Stimulated activated naive CD8-positive, alpha-beta T cell treated with anti-CD3 and anti-CD28 coated beads, Interleukin-15, Interleukin-2, amounts not matched to agents 100 ng/mL and 50 ng/mL, for 24 hours (primary cell): Measurements from ENCODE around the gene ZSCAN22.
A peak's percentile ranks its signal among the peaks of the same experiment; 100 is the strongest.
"Not testable (repeated sequence)": the region's sequence is repeated elsewhere in the genome, so short reads cannot be mapped to it uniquely, and the experiment has no call there.

Source experiments
- H3K27ac Mint-ChIP-seq: one replicate; pipeline ENCODE4 v1.8.0; 2021; ENCODE audit warnings: mild to moderate bottlenecking, mixed read lengths
- H3K27me3 Mint-ChIP-seq: one replicate; pipeline ENCODE4 v1.8.0; 2021; ENCODE audit warnings: mixed read lengths
- H3K36me3 Mint-ChIP-seq: one replicate; pipeline ENCODE4 v1.8.0; 2021; ENCODE audit warnings: low read depth, mixed read lengths
- H3K4me1 Mint-ChIP-seq: one replicate; pipeline ENCODE4 v1.8.0; 2021; ENCODE audit warnings: low read depth, mixed read lengths
- H3K4me3 Mint-ChIP-seq: one replicate; pipeline ENCODE4 v1.8.0; 2021; ENCODE audit warnings: mild to moderate bottlenecking, mixed read lengths
- H3K9me3 Mint-ChIP-seq: one replicate; pipeline ENCODE4 v1.8.0; 2021; ENCODE audit warnings: mixed read lengths

ZSCAN22 gene

DNA sequence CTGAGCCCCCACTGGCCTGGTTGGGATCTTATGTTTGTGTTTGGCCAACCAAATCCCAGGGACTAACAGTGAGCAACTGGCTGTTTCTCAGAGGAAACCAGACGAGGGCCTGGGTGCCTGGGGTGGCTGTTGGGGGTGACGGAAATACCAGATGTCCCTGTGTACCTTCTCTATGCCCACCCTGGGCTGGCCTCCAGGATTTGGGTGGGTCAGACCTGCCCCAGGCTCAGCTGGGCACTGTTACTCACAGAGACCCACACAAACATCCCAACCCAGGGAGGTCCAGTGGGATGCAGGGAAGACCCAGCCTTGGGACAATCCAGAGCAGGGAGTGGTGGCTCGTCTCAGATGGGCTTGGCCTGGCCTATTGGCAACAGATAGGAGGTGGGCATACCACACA, 8.8 kb downstream of the ZSCAN22 start:
- Mint-ChIP-seq H3K36me3 (peaks cover 35% of the 10 kb centered on the region), H3K4me3 (no peak overlapping the region), H3K27me3 (no peaks in the 10 kb centered on the region), H3K4me1 (peaks cover 4% of the 10 kb centered on the region), H3K9me3 (no peaks in the 10 kb centered on the region), H3K27ac (no peak overlapping the region)

DNA sequence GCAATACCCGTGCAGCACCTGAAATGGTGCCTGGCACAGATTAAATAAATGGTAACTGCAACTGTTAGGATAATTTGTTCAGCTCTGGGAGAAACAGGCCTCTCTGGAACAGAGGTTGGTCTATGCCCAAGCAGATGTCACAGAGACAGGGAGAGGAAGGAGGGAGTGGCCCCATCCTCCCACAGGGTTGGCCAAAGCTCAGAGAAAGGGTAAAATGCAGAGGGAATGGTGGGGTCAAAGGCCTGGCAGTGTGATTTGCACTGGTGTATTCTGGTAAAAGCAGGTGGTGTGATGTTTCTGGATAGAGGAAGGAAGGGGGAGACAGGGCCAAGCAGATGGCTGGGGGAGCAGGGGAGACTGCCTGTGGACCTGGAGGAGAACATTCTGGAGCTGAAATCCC, 9.4 kb downstream of the ZSCAN22 start:
- peaks cover 40% of the 10 kb centered on the region for H3K36me3 Mint-ChIP-seq

DNA sequence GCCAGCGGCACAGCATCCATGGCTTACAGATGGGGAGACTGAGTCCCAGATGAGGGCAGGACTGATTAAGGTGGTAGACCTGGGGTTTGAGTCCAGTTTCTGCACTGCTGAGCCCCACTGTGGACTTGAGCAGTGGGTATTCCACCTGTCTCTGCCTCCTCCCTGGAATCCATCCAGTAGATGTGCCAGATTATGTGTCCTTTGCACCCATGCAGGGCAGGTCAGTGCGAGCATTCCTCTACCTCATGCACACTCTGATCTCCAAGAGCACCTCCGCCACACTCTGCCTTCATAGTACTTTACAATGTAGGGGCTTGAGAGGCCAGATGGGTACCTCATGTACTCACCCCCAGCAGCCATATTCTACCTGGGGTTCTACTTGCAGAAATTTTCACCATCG, 10.0 kb downstream of the ZSCAN22 start:
- H3K36me3 Mint-ChIP-seq = peaks cover 42% of the 10 kb centered on the region

More for the DNA sequence above, 9.4 kb downstream of the ZSCAN22 start:
- no peak overlapping the region for H3K4me3 Mint-ChIP-seq
- no peaks in the 10 kb centered on the region for H3K27me3 Mint-ChIP-seq
- no peak overlapping the region for H3K27ac Mint-ChIP-seq
- H3K4me1 Mint-ChIP-seq = peaks cover 4% of the 10 kb centered on the region
- H3K9me3 Mint-ChIP-seq = no peaks in the 10 kb centered on the region

DNA sequence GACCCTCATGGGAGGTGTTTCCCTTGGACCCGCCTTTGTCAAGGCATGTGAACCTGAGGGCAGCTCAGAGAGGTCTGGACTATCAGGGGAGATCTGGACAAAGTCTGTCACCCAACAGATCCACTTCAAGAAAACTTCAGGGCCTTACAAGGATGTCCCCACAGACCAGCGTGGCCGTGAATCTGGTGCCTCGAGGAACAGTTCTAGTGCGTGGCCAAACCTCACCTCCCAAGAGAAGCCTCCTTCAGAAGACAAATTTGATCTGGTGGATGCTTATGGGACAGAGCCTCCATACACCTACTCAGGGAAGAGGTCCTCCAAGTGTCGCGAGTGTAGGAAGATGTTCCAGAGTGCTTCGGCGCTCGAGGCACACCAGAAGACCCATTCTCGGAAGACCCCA, 11.5 kb downstream of the ZSCAN22 start:
- H3K36me3 Mint-ChIP-seq = peaks cover 44% of the 10 kb centered on the region
- H3K4me1 Mint-ChIP-seq = no peaks in the 10 kb centered on the region
- no peaks in the 10 kb centered on the region for H3K27me3 Mint-ChIP-seq
- no peak overlapping the region for H3K27ac Mint-ChIP-seq
- H3K9me3 Mint-ChIP-seq = no peaks in the 10 kb centered on the region
- H3K4me3 Mint-ChIP-seq = no peak overlapping the region

More for the DNA sequence above, 10.0 kb downstream of the ZSCAN22 start:
- no peak overlapping the region for H3K27ac Mint-ChIP-seq
- H3K27me3 Mint-ChIP-seq = no peaks in the 10 kb centered on the region
- peaks cover 4% of the 10 kb centered on the region for H3K4me1 Mint-ChIP-seq
- H3K9me3 Mint-ChIP-seq = no peaks in the 10 kb centered on the region
- H3K4me3 Mint-ChIP-seq = no peak overlapping the region

DNA sequence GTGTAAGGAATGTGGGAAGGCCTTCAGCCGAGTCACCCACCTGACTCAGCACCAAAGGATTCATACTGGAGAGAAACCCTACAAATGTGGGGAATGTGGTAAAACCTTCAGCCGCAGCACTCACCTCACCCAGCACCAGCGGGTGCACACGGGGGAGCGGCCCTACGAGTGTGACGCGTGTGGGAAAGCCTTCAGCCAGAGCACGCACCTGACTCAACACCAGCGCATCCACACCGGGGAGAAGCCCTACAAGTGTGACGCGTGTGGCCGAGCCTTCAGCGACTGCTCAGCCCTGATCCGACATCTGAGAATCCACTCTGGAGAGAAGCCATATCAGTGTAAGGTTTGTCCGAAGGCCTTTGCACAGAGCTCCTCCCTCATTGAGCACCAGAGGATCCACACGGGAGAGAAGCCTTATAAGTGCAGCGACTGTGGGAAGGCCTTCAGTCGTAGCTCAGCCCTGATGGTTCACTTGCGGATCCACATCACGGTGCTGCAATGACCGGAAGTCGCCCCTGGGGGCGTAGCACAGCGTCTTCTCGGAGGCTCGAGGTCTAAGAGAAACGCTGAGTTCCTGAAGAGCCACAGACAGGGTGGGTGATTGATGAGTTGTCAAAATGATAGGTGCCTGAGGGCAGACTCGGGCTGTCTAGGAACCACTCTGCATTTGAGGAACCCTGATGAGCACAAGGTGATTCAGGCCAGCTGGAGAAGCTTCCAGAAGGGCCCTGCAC, 12.2 kb downstream of the ZSCAN22 start:
- Mint-ChIP-seq H3K27me3 (no peaks in the 10 kb centered on the region), H3K4me1 (no peaks in the 10 kb centered on the region), H3K36me3 (peaks cover 44% of the 10 kb centered on the region)

DNA sequence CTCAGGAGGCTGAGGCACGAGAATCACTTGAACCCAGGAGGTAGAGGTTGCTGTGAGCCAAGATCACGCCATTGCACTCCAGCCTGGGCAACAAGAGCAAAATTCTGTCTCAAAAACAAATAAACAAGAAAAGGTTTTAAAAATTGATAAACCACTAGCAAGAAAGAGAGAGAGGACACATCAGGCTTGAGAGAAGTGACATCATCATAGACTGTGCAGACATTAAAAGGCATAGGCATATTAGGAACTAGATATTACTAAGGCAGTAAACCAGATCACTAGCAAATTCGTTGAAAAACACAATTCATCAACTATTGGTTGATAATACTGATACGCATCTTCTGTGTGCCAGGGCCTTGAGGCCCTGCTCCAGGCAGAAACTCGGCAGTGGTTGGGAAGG, 18.8 kb downstream of the ZSCAN22 start:
- H3K27me3 Mint-ChIP-seq = no peaks in the 10 kb centered on the region
- peak overlapping the region; percentile 23 for H3K27ac Mint-ChIP-seq
- H3K9me3 Mint-ChIP-seq = no peaks in the 10 kb centered on the region
- H3K4me1 Mint-ChIP-seq = peaks cover 29% of the 10 kb centered on the region
- peak overlapping the region; percentile 95 for H3K4me3 Mint-ChIP-seq
- H3K36me3 Mint-ChIP-seq = peaks cover 23% of the 10 kb centered on the region

More for the DNA sequence above, 12.2 kb downstream of the ZSCAN22 start:
- Mint-ChIP-seq H3K9me3 (no peaks in the 10 kb centered on the region), H3K4me3 (no peak overlapping the region), H3K27ac (no peak overlapping the region)

DNA sequence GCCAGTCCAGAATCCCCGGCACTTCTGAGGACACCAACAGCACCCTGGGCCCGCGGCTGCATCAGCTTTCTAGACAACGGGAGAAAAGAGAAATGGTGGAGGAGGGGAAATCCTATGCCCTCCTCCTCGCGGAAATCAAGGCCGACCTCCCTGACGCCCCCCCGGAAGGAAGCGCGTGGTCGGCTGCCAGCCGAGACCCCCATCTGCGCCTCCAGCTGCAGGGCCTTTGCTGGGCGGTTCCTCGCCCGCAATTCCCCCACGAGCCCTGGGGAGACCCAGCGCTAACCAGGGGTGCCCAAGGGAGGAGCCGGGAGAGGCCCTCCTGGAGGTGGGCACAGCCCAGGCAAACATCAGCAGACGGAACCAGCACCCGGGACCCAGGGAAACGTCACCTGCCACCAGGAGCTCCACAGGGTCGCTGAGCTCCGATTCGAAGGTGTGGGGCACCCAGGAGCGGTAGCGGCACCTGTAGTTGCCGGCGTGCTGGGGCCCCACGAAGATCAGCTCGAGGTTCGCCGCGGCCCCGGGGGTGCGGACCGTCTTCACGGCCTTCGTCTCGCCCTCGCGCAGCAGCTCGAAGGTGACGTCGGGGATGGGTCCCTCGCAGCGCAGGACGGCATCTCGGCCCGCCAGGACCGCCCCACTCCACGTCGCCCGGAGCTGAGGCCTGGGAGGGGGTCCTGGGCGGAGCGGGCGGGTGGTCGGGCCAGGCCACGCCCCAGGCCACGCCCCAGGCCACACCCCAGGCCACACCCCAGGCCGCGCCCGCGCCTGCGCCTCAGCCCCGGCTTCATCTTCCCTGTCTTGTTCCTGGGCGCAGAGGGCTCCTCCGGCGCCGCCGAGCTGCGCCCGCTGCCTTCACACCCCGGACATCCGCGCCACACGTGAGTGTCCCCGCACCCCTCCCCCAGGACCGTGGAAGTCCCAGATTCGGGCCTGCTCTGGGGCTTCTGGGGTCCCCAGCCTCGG, 20.5 kb downstream of the ZSCAN22 start:
- Mint-ChIP-seq H3K36me3 (peaks cover 13% of the 10 kb centered on the region), H3K4me1 (peaks cover 29% of the 10 kb centered on the region), H3K27me3 (no peaks in the 10 kb centered on the region), H3K27ac (peak overlapping the region; percentile 91), H3K4me3 (peak overlapping the region; percentile 95), H3K9me3 (no peaks in the 10 kb centered on the region)

DNA sequence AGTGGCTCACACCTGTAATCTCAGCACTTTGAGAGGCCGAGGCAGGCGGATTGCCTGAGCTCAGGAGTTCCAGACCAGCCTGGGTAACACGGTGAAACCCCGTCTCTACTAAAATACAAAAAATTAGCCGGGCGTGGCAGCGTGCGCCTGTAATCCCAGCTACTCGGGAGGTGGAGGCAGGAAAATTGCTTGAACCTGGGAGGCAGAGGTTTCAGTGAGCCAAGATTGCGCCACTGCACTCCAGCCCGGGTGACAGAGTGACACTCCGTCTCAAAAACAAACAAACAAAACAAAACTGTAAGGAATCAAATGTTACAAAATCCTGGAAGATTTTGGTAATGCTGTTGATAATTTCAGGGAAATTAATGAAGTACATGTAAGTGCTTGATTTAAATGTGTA, 21.3 kb downstream of the ZSCAN22 start:
- H3K9me3 Mint-ChIP-seq, H3K36me3 Mint-ChIP-seq, H3K27me3 Mint-ChIP-seq: not testable (repeated sequence)
- Mint-ChIP-seq H3K4me3 (peak overlapping the region; percentile 95), H3K27ac (peak overlapping the region; percentile 91), H3K4me1 (peaks cover 29% of the 10 kb centered on the region)

DNA sequence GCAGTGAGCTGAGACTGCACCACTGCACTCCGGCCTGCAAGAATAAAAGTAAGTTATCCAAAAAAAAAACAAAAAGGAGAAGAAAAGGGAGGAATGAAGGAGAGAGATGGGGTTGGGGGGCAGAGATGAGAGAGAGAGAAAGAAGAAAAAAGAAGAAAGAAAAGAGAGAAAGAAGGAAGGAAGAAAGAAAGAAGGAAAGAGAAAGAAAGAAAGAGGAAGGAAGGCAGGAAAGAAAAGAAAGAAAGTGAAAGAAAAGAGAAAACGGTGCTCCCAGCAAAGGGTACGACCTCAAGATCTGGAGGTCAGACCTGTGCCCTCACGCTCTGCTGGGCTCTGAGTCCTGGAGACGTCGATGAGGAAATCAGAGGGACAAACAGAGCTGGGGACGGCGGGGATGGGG, 22.8 kb downstream of the ZSCAN22 start:
- Mint-ChIP-seq H3K9me3 (no peaks in the 10 kb centered on the region), H3K27ac (peak overlapping the region; percentile 55), H3K27me3 (no peaks in the 10 kb centered on the region), H3K4me1 (peaks cover 29% of the 10 kb centered on the region), H3K36me3 (peaks cover 9% of the 10 kb centered on the region), H3K4me3 (no peak overlapping the region)

DNA sequence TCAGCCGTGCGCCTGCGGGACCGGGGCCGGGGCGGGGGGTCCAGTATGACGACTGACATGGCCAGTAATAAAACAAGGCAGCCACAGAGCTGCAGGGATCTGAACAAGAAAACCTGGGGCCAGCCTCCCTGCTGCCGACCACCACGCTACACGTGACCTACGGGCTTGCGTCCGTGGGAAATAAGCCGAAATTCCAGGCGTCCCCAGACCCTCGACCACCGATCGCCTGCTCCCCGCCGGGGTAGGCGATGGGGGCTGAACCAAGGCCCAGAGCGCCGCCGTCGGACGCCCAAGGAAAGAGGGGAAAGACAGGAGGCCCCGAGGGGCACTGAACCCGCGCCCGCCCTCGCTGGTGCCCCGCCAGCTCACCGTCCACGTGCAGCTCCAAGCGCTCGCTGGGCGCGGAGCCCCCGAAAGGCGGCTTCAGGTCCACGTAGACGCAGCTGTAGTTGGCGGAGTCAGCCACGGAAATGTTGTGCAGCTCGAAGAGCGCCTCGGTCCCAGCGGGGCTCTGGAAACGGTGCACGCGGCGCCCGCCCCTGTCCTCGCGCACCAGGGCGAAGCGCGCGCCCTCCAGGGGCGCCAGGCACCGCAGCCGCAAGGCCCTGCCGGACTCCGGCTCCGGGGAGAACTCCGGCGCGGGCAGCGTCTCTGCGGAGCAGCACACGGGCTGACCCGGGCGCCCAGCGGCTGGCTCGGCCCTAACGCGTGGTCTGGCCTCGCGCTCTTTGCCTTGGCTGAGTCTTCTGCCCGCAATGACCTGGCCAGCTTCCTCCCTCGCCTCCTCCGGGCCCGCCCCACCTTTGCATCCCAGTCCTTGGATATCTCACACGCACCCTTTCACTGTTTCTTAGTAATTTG, 23.4 kb downstream of the ZSCAN22 start:
- Mint-ChIP-seq H3K9me3 (no peaks in the 10 kb centered on the region), H3K4me1 (peaks cover 32% of the 10 kb centered on the region), H3K27me3 (no peaks in the 10 kb centered on the region), H3K4me3 (no peak overlapping the region), H3K27ac (no peak overlapping the region), H3K36me3 (peaks cover 9% of the 10 kb centered on the region)

DNA sequence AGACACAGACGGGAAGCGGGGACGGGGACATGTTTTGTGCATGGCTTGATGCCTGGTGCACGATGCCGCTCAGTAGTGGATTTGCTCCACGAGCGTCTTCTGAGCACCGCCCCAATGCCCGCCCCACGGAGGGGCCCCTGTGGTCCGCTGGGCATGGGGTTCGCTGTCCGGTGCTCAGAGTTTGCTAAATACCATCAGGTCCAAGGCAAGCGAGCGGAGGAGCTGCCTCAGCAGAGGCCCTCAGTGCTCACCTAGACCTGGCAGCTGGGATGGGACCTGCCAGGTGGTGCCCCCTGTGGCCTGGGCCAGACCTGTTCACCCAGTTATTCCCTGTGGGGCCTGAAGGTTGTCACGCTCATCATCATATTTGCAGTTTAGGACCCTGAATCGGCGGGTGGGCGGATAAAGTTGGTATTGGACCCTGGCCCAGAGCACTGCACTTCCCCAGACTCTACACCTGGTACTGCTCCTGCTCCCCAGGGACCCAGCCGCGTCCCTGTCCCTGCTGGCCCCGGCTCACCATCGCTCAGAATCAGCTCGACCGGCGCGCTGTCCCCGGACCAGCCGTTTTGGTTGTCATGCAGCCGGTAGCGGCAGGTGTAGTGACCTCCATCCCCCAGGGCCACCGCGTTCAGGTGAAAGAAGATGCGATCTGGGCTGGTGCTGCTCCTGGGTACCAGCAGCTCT, 24.2 kb downstream of the ZSCAN22 start:
- peaks cover 30% of the 10 kb centered on the region for H3K4me1 Mint-ChIP-seq
- no peak overlapping the region for H3K27ac Mint-ChIP-seq
- no peaks in the 10 kb centered on the region for H3K9me3 Mint-ChIP-seq
- H3K4me3 Mint-ChIP-seq = no peak overlapping the region
- H3K36me3 Mint-ChIP-seq = peaks cover 5% of the 10 kb centered on the region
- H3K27me3 Mint-ChIP-seq = no peaks in the 10 kb centered on the region

DNA sequence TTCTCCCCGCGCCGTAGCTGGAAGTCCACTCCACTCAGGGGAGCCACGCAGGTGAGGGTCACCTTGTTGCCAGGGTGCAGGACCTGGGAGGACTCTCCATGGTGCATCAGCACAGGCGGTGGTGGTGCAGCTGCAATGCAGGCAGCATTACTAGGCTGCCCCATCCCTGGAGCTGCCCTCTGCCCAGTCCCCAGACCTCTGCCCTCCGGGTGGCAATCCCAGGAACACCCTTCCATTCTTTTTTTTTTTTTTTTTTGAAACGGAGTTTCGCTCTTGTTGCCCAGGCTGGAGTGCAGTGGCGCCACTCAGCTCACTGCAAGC, 24.7 kb downstream of the ZSCAN22 start:
- H3K27me3 Mint-ChIP-seq = no peaks in the 10 kb centered on the region
- H3K4me1 Mint-ChIP-seq = peaks cover 31% of the 10 kb centered on the region
- peaks cover 5% of the 10 kb centered on the region for H3K36me3 Mint-ChIP-seq
- H3K27ac Mint-ChIP-seq = no peak overlapping the region
- H3K9me3 Mint-ChIP-seq = no peaks in the 10 kb centered on the region
- H3K4me3 Mint-ChIP-seq = no peak overlapping the region

DNA sequence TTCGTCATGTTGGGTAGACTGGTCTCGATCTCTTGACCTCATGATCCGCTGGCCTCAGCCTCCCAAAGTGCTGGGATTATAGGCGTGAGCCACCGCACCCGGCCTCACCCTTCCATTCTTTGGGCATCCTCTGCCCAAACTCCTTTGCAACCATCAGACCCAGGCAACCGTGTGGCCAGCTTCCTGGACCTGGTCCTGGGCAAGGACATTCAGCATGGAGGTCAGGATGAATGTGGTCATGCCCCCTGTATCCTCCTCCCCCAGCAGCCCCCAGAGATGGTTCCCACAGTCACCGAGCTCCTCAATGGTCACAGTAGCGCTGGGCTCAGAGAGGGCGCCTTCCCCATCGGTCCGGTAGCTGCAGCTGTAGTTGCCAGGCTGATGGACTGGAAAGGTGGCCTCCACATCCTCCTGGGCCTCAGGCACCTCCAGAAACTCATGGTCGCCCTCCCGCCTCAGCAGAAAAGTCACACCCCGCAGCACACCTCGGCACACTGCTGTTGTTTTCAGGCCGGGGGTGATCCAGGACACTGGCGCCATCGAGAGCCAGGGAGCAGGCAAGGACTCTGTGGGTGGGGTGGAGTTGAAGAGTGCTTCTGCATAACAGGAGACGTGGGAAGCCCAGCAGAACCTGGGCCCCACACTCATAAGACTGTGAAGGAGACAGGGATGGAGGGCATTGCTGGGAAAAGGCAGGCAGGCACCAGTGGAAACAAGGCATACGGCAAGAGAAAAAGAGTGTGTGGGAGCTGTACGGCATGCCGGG, 25.4 kb downstream of the ZSCAN22 start:
- Mint-ChIP-seq H3K9me3 (no peaks in the 10 kb centered on the region), H3K36me3 (peaks cover 5% of the 10 kb centered on the region), H3K27me3 (no peaks in the 10 kb centered on the region), H3K4me3 (no peak overlapping the region), H3K4me1 (peaks cover 28% of the 10 kb centered on the region), H3K27ac (no peak overlapping the region)
